HG02973 (cell line): Measurements from ENCODE around the gene NEURL2.

Source experiments
- ATAC-seq: cut with Tn5 transposase; IDR thresholded peaks from one replicate; pipeline ENCODE4 v1.9.1; 2021; ENCODE audit warnings: moderate library complexity; ENCODE audit not compliant: unreplicated experiment

The NEURL2 gene

GRCh38 chr20:45848421-45848820 lies 42.6 kb downstream of the NEURL2 start:
- no peak for ATAC-seq

- ATAC-seq = no peak
These were observed 45.6 kb downstream of the NEURL2 start for GRCh38 chr20:45845452-45845851.

GRCh38 chr20:45843506-45843905 lies 47.5 kb downstream of the NEURL2 start:
- ATAC-seq = no peak

- ATAC-seq = no peak
These were observed 48.7 kb downstream of the NEURL2 start for GRCh38 chr20:45842169-45842812.

- no peak for ATAC-seq
These were observed 49.4 kb downstream of the NEURL2 start for GRCh38 chr20:45841407-45842129.

- no peak for ATAC-seq
These were observed 50.3 kb downstream of the NEURL2 start for GRCh38 chr20:45840700-45841198.
